HT-29 (cell line): ENCODE measurements around the gene CORO1C. TPM values are rescaled to one million over a fixed set of nuclear protein-coding genes. Genes with fewer than 3 reads are reported as not detected.
"Not testable (repeated sequence)": the region's sequence is repeated elsewhere in the genome, so short reads cannot be mapped to it uniquely, and the experiment has no call there.

Experiments used
- DNase-seq: peaks from one replicate; pipeline ENCODE4 v3.0.0-alpha.2; 2015; ENCODE audit warnings: low spot score
- total RNA-seq: library from RNA; depleted of rRNA; stranded (reverse); fragments of >200 nt; shearing (Covaris generic); gene quantifications from 2 replicates; pipeline ENCODE4 v1.2.3, GENCODE V29; 2014

CORO1C gene
- total RNA-seq, 1 experiment from 2014 or later, result 67.5 TPM

DNA sequence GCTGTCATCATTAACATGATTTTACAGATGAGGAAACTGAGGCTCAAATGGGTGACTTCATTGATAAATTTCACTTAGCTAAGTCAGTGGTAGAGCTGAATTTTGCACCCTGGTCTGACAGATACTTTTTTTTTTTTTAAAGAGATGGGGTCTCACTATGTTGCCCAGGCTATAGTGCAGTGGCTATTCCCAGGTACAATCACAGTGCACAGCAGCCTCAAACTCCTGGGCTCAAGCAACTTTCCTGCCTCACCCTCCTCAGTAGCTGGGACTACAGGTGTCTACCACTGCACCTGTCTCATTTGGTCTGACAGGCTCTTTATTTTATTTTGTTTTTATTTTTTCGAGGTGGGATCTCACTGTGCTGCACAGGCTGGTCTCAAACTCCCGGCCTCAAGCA lies 24.2 kb upstream of the CORO1C start:
- no peak for DNase-seq

DNA sequence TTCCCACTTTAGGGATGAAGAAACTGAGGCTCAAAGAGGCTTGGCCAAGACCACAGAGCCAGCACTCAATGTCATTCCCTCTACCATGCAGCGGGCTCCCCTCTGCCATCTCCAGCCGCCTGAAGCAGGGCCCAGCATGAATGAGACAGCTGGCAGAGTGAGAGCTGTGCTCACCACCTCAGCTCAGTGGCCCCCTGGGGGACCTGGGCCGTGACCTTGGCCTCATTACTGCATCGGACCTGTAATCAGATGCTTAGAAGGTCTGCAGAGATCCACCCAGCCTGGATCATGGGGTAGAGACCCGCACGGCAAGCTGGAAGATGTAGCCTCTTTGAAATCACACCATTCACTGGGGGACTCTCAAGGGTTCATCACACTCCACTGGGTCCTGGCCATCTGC lies 22.7 kb upstream of the CORO1C start:
- no peak for DNase-seq

DNA sequence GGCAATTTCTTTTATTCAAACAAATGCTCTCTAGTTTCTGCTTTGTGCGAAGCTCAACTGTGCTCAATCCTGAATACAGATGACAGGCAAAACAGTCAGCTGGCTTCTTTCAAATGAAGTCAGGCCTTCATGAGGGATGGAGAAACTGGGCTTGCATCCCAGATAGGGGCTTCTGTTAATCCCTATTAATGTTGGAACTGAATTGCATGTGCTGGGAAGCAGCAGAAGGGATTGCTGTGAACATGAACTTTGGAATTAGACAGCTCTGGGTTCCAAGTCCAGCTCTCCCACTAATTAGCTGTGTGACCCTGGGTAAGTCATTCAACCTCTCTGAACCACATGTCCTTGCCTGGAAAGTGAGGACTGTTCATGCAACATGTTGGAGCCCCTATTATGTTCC lies 21.1 kb upstream of the CORO1C start:
- no peak for DNase-seq

DNA sequence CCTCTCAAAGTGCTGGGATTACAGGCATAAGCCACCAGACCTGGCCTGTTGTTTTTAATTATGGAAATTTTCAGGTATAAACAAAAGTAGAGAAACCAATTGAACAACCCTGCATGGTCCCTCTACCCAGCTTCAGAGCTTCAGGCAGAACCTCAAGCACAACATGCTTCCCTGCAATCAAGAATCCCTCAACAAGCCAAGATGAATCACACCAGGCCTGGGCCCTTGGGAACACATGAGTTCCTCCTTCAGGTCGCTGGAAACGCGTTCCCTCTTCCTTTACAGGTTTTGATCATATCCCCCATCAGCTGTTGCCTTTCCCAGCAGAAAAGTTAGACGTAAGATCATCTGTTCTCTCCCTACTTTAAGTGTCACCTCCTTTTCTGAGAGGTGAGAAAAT lies 20.5 kb upstream of the CORO1C start:
- DNase-seq, result no peak

GRCh38 chr12:108751003-108751402 lies 19.7 kb upstream of the CORO1C start:
- not testable (repeated sequence) for DNase-seq

DNA sequence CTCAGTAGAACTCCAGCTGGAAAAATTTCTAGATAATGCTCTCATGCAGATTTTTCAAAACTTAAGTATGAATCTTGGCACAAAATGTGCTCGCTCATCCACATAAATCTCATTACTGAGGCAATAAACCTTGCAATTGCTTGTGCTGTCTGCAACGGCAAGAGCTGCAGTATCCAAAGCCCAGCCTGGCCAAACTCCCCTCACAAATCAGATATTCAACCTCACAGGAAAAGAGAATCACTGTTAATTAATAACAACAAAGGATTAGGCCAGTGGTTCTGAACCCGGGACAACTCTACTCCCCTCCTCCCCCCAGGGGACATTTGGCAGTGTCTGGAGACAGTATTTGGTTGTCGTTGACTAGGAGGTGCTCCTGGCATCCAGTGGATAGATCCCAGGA lies 19.2 kb upstream of the CORO1C start:
- DNase-seq, result no peak

DNA sequence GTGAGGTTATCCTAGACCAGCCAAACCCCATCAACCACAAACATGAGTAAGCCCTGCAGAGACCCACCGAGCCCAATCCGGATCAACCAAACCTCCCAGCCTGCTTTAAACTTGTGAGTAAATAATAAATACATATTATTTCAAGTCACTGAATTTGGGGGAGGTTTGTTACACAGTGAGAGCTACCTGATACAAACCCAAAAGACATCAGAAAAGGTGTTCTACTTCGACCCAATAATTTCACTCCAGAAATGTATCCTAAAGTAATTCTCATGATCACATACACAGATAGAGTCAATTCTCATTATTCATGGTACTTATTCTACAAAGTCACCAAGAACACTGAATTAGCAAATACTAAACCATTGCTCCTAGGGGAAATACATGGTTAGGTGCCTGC lies 16.2 kb upstream of the CORO1C start:
- DNase-seq, result no peak

GRCh38 chr12:108745641-108746040 lies 14.3 kb upstream of the CORO1C start:
- no peak for DNase-seq

GRCh38 chr12:108744021-108744897 lies 12.9 kb upstream of the CORO1C start:
- DNase-seq, result no peak

GRCh38 chr12:108738170-108738569 lies 6.9 kb upstream of the CORO1C start:
- DNase-seq, result no peak

GRCh38 chr12:108735855-108736254 lies 4.5 kb upstream of the CORO1C start:
- DNase-seq, result no peak

GRCh38 chr12:108734200-108734906 lies 3.0 kb upstream of the CORO1C start:
- DNase-seq, result peak; percentile 97

DNA sequence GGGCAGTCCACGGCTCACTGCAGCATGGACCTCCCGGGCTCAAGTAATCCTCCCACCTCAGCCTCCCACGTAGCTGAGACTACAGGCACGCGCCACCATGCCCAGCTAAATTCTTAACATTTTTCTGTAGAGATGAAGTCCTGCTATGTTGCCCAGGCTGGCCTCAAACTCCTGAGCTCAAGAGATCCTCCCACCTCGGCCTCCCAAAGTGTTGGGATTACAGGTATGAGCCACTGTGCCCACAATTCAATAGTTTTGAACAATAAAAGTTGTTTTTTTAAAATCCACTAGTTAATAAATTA lies 1.9 kb upstream of the CORO1C start:
- DNase-seq, result not testable (repeated sequence)

- peak; percentile 20 for DNase-seq
Measured at GRCh38 chr12:108732489-108733229, 1.3 kb upstream of the CORO1C start.

DNA sequence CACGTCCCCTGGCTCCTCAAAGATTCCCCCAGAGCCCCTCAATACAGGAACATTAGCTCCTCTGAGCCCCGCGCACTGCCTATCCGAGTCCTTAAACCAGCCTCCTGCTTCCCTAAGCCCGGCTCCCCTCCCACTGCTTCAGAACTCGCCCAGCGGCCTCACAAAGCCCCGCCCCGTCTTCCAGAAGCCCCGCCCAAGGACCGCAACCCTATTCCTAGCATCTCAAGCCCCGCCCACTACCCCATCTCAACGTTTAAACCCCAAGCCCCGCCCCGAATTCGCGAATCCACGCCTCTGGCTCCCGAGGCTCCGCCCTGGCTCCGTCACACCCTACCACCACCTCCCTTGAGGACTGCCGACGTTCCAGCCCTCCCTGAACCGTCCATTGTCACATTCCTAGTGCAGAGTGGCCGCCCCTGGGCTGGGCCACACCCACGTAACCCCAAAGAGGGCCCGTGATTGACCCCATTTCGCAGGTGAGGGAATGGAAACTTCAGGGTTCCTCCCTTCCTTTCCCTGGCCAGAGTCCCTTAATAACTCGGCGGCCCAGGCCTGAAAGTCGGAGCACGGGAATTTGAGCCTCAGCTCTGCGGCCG lies 646 bp upstream of the CORO1C start:
- DNase-seq, result peak; percentile 100

- DNase-seq, result peak; percentile 68
Measured at GRCh38 chr12:108730365-108731104, 783 bp downstream of the CORO1C start.

GRCh38 chr12:108729612-108730364 lies 1.5 kb downstream of the CORO1C start:
- DNase-seq, result peak; percentile 62

GRCh38 chr12:108728820-108729611 lies 2.3 kb downstream of the CORO1C start:
- DNase-seq, result no peak

- DNase-seq, result no peak
Measured at GRCh38 chr12:108727868-108728735, 3.2 kb downstream of the CORO1C start.
